Parathyroid adenoma (tissue), 2 donors: ENCODE measurements around the gene ZDHHC16.

Experiments
- H2AFZ ChIP-seq: fragments of 300-600 bp; sonication (generic); one replicate; pipeline ENCODE4 v1.7.0; 2017; ENCODE audit warnings: antibody characterized with exemption, mild to moderate bottlenecking
- H3K27ac ChIP-seq: fragments of 300-600 bp; sonication (generic); one replicate; pipeline ENCODE4 v1.7.0; 2017
- H3K27me3 ChIP-seq: fragments of 300-600 bp; sonication (generic); one replicate; pipeline ENCODE4 v1.7.0; 2017; ENCODE audit warnings: low read length; ENCODE audit not compliant: control insufficient read depth, insufficient read depth
- H3K36me3 ChIP-seq: fragments of 300-600 bp; sonication (generic); one replicate; pipeline ENCODE4 v1.7.0; 2017; ENCODE audit warnings: low read length; ENCODE audit not compliant: control insufficient read depth, insufficient read depth
- H3K4me1 ChIP-seq: fragments of 300-600 bp; sonication (generic); one replicate; pipeline ENCODE4 v1.7.0; 2017; ENCODE audit warnings: control low read depth
- H3K4me2 ChIP-seq: fragments of 300-600 bp; sonication (generic); one replicate; pipeline ENCODE4 v1.7.0; 2017; ENCODE audit warnings: low read length
- H3K4me3 ChIP-seq: fragments of 300-600 bp; sonication (generic); one replicate; pipeline ENCODE4 v1.7.0; 2017; ENCODE audit warnings: low read depth, low read length
- H3K79me2 ChIP-seq: fragments of 300-600 bp; sonication (generic); one replicate; pipeline ENCODE4 v1.7.0; 2017; ENCODE audit warnings: control low read depth
- H3K9ac ChIP-seq: fragments of 300-600 bp; sonication (generic); one replicate; pipeline ENCODE4 v1.7.0; 2017; ENCODE audit warnings: mild to moderate bottlenecking
- H3K9me3 ChIP-seq: fragments of 300-600 bp; sonication (generic); one replicate; pipeline ENCODE4 v1.7.0; 2017; ENCODE audit warnings: low read length; ENCODE audit not compliant: control insufficient read depth
- CTCF ChIP-seq: fragments of 300-600 bp; sonication (generic); IDR thresholded peaks from one replicate; pipeline ENCODE4 v1.7.0; 2017; ENCODE audit warnings: antibody characterized with exemption, mild to moderate bottlenecking
- donor health status: primary hyperparathyroidism.

The ZDHHC16 gene

GRCh38 chr10:97445357-97445721 lies 636 bp upstream of the ZDHHC16 start:
- Histone ChIP-seq H3K4me3 (peak overlapping the region; percentile 75), H3K9me3 (no peaks in the 10 kb centered on the region), H3K27ac (peak overlapping the region; percentile 68), H3K4me2 (peak overlapping the region; percentile 76), H3K9ac (no peak overlapping the region), H3K79me2 (peaks cover 27% of the 10 kb centered on the region), H3K27me3 (no peaks in the 10 kb centered on the region), H3K4me1 (peaks cover 4% of the 10 kb centered on the region), H2AFZ (peak overlapping the region; percentile 82), H3K36me3 (no peaks in the 10 kb centered on the region)
- TF ChIP-seq CTCF: no peak

- TF ChIP-seq CTCF: no peak
- H2AFZ ChIP-seq: no peak overlapping the region
- H3K9me3 ChIP-seq: no peaks in the 10 kb centered on the region
- no peak overlapping the region for H3K4me3 ChIP-seq
- H3K79me2 ChIP-seq: peaks cover 42% of the 10 kb centered on the region
- H3K27ac ChIP-seq: no peak overlapping the region
- H3K4me1 ChIP-seq: peaks cover 7% of the 10 kb centered on the region
- no peaks in the 10 kb centered on the region for H3K27me3 ChIP-seq
- no peak overlapping the region for H3K4me2 ChIP-seq
- no peak overlapping the region for H3K9ac ChIP-seq
- H3K36me3 ChIP-seq: no peaks in the 10 kb centered on the region
These were observed 4.9 kb downstream of the ZDHHC16 start for GRCh38 chr10:97450828-97451227.

GRCh38 chr10:97451605-97452004 lies 5.6 kb downstream of the ZDHHC16 start:
- H3K27ac ChIP-seq: no peak overlapping the region
- peaks cover 7% of the 10 kb centered on the region for H3K4me1 ChIP-seq

GRCh38 chr10:97452352-97452751 lies 6.4 kb downstream of the ZDHHC16 start:
- Histone ChIP-seq H2AFZ (no peak overlapping the region), H3K27ac (peak overlapping the region; percentile 5), H3K27me3 (no peaks in the 10 kb centered on the region), H3K4me3 (no peak overlapping the region), H3K36me3 (no peaks in the 10 kb centered on the region), H3K4me1 (peaks cover 7% of the 10 kb centered on the region), H3K4me2 (no peak overlapping the region), H3K9me3 (no peaks in the 10 kb centered on the region), H3K9ac (no peak overlapping the region), H3K79me2 (peaks cover 31% of the 10 kb centered on the region)
- no peak for TF ChIP-seq CTCF

More at GRCh38 chr10:97451605-97452004, 5.6 kb downstream of the ZDHHC16 start:
- no peak overlapping the region for H3K9ac ChIP-seq
- TF ChIP-seq CTCF: no peak
- no peak overlapping the region for H3K4me3 ChIP-seq
- no peak overlapping the region for H2AFZ ChIP-seq
- no peaks in the 10 kb centered on the region for H3K27me3 ChIP-seq
- no peaks in the 10 kb centered on the region for H3K9me3 ChIP-seq
- no peaks in the 10 kb centered on the region for H3K36me3 ChIP-seq
- peaks cover 37% of the 10 kb centered on the region for H3K79me2 ChIP-seq
- no peak overlapping the region for H3K4me2 ChIP-seq

- Histone ChIP-seq H3K27me3 (no peaks in the 10 kb centered on the region), H2AFZ (no peak overlapping the region), H3K9ac (no peak overlapping the region), H3K9me3 (no peaks in the 10 kb centered on the region), H3K4me1 (peaks cover 2% of the 10 kb centered on the region), H3K4me2 (no peak overlapping the region), H3K36me3 (no peaks in the 10 kb centered on the region), H3K79me2 (peaks cover 22% of the 10 kb centered on the region), H3K4me3 (no peak overlapping the region), H3K27ac (no peak overlapping the region)
- no peak for TF ChIP-seq CTCF
These were observed 8.5 kb downstream of the ZDHHC16 start for GRCh38 chr10:97454330-97455036.
